GM19351 (cell line): ENCODE data around the gene OR2S2.

Source experiments
- ATAC-seq: cut with Tn5 transposase; IDR thresholded peaks from one replicate; pipeline ENCODE4 v1.9.1; 2021; ENCODE audit warnings: mild to moderate bottlenecking, moderate library complexity; ENCODE audit not compliant: unreplicated experiment

Gene OR2S2

GRCh38 chr9:35965011-35965410 lies 7.1 kb upstream of the OR2S2 start:
- ATAC-seq = no peak

- ATAC-seq = no peak
Observed at GRCh38 chr9:35962126-35962906, 4.4 kb upstream of the OR2S2 start.

- ATAC-seq = no peak
Observed at GRCh38 chr9:35960039-35960655, 2.2 kb upstream of the OR2S2 start.

GRCh38 chr9:35956651-35957050 lies 1.3 kb downstream of the OR2S2 start:
- ATAC-seq = no peak

- ATAC-seq = no peak
Observed at GRCh38 chr9:35954942-35955546, 2.9 kb downstream of the OR2S2 start.

GRCh38 chr9:35952526-35953191 lies 5.3 kb downstream of the OR2S2 start:
- ATAC-seq = no peak

GRCh38 chr9:35951736-35952135 lies 6.2 kb downstream of the OR2S2 start:
- no peak for ATAC-seq

- no peak for ATAC-seq
Observed at GRCh38 chr9:35948901-35949318, 9.0 kb downstream of the OR2S2 start.

- no peak for ATAC-seq
Observed at GRCh38 chr9:35948451-35948850, 9.5 kb downstream of the OR2S2 start.

GRCh38 chr9:35945341-35946018 lies 12.5 kb downstream of the OR2S2 start:
- no peak for ATAC-seq

GRCh38 chr9:35944841-35945240 lies 13.1 kb downstream of the OR2S2 start:
- ATAC-seq = no peak

GRCh38 chr9:35944173-35944572 lies 13.8 kb downstream of the OR2S2 start:
- no peak for ATAC-seq

- no peak for ATAC-seq
Observed at GRCh38 chr9:35942286-35942685, 15.7 kb downstream of the OR2S2 start.

- ATAC-seq = no peak
Observed at GRCh38 chr9:35940458-35941407, 17.2 kb downstream of the OR2S2 start.

- no peak for ATAC-seq
Observed at GRCh38 chr9:35939679-35940250, 18.2 kb downstream of the OR2S2 start.

- no peak for ATAC-seq
Observed at GRCh38 chr9:35938474-35939356, 19.2 kb downstream of the OR2S2 start.

GRCh38 chr9:35937227-35937626 lies 20.7 kb downstream of the OR2S2 start:
- no peak for ATAC-seq

- no peak for ATAC-seq
Observed at GRCh38 chr9:35935755-35936509, 22.0 kb downstream of the OR2S2 start.
